HG02840 (cell line): ENCODE measurements around the gene PDCL2.
"Not testable (repeated sequence)": the region's sequence is repeated elsewhere in the genome, so short reads cannot be mapped to it uniquely, and the experiment has no call there.

Source experiments
- ATAC-seq: cut with Tn5 transposase; IDR thresholded peaks from one replicate; pipeline ENCODE4 v1.9.1; 2021; ENCODE audit warnings: mild to moderate bottlenecking, moderate library complexity, moderate number of reproducible peaks; ENCODE audit not compliant: unreplicated experiment, low FRiP score

PDCL2 gene

DNA sequence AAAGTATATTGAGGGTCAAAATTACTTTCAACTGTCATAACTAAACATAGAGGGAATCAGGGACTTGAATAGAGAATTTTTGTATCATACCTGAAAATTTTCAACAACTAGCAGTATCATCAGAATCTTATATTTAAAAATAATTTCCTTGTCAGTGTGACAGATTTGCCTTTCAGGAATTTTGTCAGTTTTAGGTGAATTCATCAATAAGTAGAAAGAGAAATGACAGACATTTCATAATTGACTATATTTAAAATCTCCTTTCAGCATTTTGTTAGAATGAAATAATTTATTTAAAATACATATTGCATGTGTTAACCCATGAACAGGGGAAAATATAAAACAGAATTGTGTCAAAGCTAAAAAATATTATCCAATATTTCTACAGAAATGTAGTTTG is 8.6 kb upstream of the PDCL2 start:
- no peak for ATAC-seq

DNA sequence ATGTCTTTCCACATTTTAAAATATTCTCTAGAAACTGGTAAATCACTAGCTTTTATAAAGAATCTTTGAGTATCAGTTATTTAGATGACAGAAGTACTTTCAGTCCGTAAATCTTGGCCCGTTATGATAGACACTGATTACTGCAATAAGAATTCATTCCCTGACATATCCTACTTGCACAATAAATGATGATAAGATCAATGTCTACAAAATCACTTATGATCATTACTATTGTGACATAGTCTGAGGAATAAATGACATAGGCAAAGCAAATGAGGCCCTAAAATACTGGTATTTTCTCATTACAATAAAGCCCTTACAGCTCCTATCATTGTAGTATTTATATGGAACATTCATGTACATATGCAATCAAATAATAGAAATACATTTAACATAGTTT is 6.6 kb upstream of the PDCL2 start:
- no peak for ATAC-seq

DNA sequence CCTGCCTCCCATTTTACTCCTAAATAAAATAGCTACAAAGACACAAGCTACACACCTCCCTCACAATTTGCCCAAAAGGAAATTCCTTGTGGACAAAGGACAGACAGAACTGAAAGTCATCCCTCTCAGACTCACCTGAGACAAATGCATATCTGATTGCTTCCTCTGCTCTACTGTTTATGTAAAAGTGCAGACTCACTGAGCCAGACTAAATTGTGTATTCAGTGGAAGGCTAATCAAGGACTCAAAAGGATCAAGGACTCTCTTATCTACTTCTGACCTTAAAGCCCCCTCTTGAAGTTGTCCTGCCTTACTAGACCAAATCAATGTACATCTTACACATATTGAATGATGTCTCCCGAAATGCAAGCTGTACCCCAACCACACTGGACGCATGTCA is 3.9 kb downstream of the PDCL2 start:
- ATAC-seq = no peak

DNA sequence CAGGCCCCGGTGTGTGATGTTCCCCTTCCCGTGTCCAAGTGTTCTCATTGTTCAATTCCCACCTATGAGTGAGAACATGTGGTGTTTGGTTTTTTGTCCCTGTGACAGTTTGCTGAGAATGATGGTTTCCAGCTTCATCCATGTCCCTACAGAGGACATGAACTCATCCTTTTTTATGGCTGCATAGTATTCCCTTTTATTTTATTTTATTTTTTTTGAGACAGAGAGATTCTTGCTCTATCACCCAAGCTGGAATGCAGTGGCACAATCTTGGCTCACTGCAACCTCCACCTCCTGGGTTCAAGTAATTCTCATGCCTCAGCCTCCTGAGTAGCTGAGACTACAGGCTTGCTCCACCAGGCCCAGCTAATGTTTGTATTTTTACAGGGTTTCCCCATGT is 9.3 kb downstream of the PDCL2 start:
- ATAC-seq = not testable (repeated sequence)

DNA sequence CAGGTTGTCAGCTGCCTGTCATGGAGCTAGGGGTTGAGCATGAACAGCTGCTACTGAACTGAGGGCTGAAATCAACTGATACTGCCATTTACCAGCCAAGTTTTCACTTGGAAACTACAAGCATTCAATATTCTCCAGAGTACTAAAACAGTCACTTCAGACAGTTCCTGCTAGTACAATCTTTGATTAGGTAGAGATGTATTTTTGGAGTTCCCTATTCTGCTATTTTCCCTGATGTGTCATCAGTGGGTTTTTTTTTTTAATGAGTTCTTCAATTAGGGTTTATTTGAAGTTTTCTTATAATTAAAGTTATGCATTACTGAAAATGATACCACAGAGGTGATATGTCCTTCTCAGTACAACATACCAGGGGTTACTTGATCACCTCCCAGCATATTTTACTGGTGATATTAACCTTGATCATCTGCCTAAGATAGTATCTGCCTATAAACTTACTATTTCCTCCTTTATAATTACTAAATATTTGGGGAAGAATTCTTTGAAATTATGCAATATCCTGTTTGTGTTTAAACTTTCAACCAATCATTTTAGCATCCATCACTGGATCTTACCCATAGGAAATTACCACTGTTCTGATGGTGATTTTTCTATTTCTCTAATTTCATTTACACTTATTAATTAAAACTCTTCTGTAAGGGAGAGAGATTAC is 13.6 kb downstream of the PDCL2 start:
- ATAC-seq = no peak

- ATAC-seq = no peak
Observed at GRCh38 chr4:55575513-55575912, 16.5 kb downstream of the PDCL2 start.

GRCh38 chr4:55574252-55574651 is 17.8 kb downstream of the PDCL2 start:
- ATAC-seq = no peak

DNA sequence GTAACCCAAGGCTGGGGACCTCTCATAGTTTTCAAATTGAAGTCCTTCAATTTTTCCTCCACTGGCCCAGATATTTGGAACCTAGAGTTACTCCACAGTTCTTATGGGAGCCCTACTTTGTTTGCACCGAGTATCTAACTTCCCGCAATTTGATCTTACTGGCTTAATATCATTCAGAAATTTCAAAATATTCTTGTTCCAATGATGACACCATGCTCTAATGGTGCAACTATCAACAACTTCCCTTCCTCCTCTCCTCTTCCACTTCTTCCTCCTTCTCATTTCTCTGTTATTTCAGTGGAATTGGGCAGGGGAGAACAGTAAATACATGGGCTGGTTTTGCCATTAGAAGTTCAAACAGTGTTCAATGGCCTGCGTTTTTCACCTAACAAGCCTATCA is 20.2 kb downstream of the PDCL2 start:
- ATAC-seq = no peak

- no peak for ATAC-seq
Observed at GRCh38 chr4:55568905-55569504, 23.0 kb downstream of the PDCL2 start.

GRCh38 chr4:55561889-55562288 is 30.2 kb downstream of the PDCL2 start:
- ATAC-seq = peak; percentile 100

DNA sequence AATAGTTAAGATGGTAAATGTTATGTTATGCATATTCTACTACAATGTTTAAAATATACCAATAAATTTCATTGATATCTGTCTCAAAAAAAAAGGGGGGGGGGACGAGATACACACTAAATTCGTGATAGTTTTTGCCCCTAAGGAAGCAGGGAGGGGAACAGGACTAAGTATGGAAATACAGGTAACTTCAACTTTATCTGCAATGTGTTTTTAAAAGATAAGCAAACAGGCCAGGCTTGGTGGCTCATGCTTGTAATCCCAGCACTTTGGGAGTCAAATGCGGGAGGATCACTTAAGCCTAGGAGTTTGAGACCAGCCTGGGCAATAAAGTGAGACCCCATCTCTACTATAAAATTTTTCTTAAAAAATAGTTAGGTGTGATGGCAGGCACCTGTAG is 31.9 kb downstream of the PDCL2 start:
- ATAC-seq = no peak

GRCh38 chr4:55554453-55555030 is 37.5 kb downstream of the PDCL2 start:
- no peak for ATAC-seq

DNA sequence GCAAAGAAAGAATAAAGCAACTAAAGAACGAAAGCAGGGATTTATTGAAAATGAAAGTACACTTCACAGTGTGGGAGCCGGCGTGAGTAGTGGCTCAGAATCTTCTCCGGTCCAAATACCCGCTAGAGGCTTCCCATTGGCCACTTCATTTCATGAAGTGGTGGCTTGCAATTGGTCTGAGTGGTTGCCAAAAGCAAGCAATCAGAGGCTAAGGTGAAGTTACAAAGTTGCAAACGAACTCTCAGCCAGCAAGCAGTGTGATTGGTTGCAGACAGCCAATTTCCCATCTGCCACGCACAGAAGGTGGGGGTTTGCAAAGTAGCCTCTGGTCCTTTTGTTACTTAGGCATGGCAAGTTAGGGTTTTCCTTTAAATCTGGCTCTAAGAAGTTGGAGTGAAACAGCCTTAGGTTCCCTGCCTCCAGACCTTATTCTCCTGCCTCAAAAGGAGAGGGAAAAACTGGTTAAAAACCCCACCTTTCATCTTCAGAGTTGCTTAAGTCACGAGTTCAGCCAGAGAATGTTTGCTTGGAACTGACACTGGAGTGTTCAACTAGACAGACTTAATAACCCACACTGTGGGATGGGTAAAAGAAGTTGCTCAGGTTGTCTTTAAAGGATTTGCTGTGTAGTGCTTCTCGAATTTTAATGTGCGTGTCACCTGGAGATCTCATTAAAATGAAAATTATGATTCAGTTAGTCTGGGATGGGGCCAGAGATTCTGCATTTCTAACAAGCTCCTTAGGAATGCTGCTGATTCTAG is 38.4 kb downstream of the PDCL2 start:
- no peak for ATAC-seq

DNA sequence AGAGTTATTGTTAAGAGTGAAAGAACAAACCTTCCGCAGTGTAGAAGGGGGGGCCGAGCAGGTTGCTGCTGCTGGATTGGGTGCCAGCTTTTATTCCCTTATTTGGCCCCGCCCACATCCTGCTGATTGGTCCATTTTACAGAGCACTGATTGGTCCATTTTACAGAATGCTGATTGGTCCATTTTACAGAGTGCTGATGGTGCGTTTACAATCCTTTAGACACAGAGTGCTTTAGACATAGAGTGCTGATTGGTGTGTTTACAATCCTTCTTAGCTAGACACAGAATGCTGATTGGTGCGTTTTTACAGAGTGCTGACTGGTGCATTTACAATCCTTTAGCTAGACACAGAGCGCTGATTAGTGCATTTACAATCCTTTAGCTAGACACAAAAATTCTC is 40.1 kb downstream of the PDCL2 start:
- ATAC-seq = not testable (repeated sequence)

DNA sequence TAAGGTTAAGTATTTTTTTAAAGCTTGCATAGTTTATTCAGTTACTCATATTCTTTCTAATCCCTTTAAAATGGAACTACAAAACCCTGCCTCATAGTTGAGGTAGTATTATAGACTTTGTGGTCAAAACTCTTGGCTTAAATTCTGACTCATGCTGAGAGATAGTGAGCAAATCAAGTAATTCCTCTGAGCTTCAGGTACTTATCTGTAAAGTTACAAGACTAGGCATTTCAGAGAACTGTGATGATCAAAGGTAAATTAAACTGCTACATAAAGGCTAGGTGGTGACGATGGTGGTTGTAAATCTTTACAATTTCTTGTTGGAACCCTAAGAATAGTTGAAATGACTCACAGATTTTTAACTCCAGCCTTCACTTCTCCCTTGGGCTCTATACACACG is 42.2 kb downstream of the PDCL2 start:
- ATAC-seq = no peak

DNA sequence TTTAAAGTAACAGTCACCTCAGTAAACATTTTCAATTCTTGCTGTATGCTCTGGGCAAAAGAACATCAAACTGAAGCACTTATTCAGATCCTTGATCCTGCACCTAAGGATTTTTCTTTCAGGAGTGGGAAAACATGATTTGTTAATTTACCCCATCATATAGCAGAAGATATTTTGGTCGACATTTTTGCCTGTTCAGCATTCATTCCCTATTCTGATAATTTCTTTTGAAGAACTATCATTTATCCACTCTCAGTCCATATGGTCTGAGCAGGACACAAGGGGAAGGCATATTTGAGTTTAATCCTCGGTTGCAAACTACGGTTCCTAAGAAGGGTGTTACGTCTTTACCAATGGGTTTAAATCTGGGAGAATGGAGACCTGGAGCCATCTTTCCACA is 44.1 kb downstream of the PDCL2 start:
- no peak for ATAC-seq

DNA sequence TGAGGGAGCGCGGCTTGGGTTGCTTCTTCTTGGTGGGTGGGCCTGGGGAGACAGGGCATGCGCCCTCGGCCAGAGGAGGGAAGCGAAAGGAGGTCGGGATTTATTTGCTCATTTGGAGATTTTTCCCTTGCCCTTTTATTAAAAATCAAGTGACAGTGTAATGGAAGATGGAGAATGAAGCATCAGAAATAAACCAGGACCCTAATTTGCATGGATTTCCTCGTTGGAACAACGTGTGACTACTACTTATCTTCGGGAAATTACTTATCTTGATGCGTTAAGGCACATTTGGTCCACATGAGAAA is 44.6 kb downstream of the PDCL2 start:
- ATAC-seq = no peak

- peak; percentile 74 for ATAC-seq
Observed at GRCh38 chr4:55546756-55547465, 45.1 kb downstream of the PDCL2 start, which contains the start of gene CLOCK. Gene CLOCK, minus strand, starts transcription at chr4:55546909. Its CDS starts 64,124 bp downstream, at chr4:55482785.

DNA sequence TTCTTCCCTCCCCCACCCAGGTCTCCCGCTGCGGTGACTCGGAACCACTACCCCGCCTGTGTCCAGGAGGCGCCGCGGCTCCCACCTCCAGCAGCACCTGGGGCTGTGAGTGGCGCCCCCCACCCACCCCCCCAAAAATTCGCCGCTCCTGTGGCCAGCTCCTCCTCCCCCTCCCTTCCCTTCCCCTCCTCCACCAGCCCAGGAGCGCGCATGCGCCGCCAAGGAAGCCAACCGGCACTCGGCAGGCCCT is 45.6 kb downstream of the PDCL2 start:
- ATAC-seq = peak; percentile 45

DNA sequence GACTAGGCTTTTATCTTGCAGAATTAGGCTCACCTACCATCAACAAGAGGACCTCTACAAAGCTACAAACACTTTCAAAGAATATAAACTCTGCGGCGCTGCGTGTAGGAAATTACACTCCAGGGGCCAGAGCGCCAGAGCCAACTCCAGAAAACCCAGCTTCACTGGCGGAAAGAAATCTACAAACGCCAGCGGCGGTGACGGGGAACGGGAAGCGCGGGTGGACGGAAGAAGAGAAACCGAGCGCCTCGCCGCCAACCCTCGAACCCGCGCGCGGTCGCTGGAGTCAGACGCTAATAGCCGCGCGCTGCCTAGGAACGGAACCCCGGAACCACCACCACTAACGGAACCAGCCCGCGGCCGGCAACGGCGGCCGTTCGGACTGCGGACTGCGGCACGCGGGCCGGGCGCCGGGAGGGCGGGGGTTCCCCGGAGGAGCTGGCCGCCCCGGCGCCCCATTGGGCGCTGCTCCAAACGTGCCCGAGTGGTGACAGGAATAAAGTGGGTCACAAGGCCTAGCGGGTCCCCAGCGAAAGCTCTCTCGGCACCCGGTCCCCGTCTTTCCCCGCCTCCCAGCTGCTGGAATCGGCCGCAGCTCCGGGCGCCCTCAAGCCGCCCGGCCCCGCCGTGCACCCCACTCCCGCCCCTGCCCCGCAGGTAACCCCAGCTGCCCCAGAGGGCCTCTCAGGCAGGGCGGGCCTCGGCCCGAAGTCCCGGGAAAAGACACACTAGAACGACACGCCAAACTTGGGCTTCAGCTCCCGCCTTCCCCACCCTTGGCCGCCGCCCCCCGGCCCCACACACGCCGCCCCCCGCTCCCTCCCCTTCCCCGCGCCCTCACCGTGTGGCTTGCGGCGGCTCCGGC is 46.2 kb downstream of the PDCL2 start:
- peak; percentile 41 for ATAC-seq
